GM18502 (cell line): Measurements from ENCODE around the gene TIMM44.
A peak's percentile ranks its signal among the peaks of the same experiment; 100 is the strongest.

ENCODE experiments used
- ATAC-seq: cut with Tn5 transposase; IDR thresholded peaks from one replicate; pipeline ENCODE4 v1.9.1; 2021; ENCODE audit warnings: mild to moderate bottlenecking; ENCODE audit not compliant: unreplicated experiment, poor library complexity

TIMM44 gene

DNA sequence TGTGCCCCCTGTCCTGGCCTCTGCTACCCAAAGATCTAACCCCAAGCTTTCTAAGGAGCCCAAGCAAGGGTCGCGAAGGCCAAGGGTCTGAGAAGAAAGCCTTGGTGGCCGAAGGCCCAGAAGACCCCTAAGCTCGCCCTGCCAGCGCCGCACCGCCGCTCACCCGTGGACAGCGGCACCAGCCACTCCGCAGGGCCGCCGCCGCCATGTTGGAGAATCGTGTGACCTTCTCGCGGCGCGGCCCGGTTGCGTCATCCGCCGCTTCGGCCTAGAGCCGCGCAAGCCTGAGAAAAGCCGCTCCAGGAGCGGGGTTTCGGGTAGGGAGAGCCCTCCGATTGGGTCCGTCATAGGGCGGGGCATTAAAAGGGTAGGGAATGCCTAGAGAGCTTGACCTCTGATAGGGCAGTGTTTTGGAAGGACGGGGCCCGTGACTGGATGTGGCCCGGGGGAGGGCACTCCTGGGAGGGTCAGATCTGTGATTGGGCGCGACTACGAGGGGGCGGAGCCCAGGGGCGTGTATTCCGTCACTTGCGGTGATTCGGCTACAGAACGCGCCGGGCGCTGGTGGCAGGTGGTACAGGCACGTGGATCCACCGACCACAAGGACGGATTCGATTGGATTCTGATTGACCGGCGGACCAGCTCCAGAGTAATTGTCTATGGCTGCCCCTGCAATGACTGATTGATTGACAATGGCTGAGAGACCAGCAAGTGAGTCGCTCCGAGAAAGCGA lies at the start of gene TIMM44:
Gene TIMM44 (minus strand): TSS at position 223 of the 733 bp plus-strand sequence. CDS start 15 bp downstream, at position 208.
- ATAC-seq, result peak; percentile 93

- ATAC-seq, result no peak
These were observed 49.1 kb upstream of the TIMM44 start for GRCh38 chr19:7992575-7992974.

GRCh38 chr19:7989071-7989575 lies 45.7 kb upstream of the TIMM44 start:
- ATAC-seq, result no peak

DNA sequence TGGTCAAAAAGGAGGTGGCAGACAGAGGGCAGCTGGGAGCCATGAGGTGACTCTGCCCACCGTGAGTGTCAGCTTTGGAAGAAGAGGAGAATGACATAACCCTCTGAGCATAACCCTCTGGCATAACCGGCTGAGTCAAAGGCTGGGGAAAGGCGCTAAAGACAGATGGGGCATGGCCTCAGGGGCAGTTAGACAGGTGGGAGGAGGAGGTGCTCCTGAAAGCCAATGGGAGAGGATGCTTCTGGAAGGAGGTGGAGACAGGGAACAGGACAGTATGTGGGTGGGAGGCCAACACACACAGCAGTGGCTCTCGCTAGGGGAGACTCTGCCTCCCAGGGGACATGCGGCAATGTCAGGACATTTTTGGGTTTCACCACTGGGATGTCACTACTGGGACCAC lies 44.8 kb upstream of the TIMM44 start:
- no peak for ATAC-seq

GRCh38 chr19:7987114-7987768 lies 43.8 kb upstream of the TIMM44 start:
- ATAC-seq, result no peak

DNA sequence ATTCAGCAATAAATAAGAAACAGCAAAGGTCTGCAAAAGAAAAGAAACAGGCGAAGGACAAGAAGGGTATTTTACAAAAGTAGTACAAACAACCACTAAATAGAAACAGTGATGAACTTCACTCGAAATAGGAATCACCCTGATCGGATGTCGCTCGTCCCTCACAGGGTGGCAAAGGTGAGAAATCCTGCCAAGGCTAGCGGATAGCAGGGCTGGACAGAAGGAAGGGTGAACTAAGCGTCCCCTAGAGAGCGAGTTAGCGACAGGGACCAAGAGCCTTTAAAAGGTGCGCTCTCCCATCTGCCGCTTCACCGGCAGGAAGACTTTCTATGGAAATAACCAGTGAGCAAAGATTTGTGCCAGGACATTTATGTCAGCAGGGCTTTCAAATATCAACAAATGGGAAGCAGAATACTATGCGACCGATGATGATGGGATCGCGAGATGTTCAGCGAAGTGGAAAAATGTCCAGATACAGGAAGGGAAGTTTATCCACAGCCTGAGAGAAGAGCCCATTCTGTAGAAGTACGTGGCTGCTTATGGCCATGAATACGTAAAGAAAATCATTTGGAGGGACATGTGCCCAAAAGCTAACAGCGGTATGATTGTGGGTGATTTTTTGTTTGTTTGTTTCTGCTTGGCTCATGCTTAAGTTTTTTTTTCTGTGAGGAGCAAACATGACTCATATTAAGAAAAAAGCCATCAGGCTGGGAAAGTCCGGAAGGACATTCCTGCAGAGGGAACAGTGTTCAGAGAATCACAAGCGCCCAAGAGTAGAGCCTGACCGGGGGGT lies 43.1 kb upstream of the TIMM44 start:
- no peak for ATAC-seq

GRCh38 chr19:7985481-7985911 lies 42.0 kb upstream of the TIMM44 start:
- ATAC-seq, result no peak

- ATAC-seq, result no peak
These were observed 40.8 kb upstream of the TIMM44 start for GRCh38 chr19:7983995-7984837.

DNA sequence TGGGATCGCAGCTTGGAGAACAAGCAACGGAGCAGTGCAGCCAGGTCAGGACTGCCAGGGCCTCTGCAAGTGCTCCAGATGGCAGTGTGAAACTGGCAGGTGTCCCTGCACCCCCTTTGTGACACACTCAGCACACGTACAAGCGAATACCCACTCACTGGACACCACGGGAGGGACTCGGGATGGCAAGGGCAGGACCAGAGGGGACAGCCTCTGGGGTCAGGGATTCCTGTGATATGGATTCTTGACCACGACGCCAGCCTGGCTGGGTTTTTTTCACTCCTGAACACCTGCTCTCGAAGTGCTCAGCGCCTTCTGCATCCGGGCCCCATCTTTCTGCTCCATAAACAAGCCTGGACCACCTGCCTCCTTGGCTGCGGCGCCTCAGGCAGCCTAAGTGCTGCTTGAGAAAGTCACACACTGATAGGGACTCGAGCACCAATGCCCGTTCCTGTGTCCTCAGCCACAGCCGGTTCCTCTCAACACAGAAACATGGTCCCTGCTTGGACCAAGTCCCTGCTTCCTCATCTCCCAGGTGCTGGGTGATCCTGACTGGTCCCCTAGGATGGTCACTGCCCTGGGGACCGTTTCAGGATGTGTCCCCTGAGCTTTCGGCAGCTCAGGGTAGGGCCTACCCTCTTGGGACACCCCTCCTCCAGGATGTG lies 40.0 kb upstream of the TIMM44 start:
- ATAC-seq, result no peak

DNA sequence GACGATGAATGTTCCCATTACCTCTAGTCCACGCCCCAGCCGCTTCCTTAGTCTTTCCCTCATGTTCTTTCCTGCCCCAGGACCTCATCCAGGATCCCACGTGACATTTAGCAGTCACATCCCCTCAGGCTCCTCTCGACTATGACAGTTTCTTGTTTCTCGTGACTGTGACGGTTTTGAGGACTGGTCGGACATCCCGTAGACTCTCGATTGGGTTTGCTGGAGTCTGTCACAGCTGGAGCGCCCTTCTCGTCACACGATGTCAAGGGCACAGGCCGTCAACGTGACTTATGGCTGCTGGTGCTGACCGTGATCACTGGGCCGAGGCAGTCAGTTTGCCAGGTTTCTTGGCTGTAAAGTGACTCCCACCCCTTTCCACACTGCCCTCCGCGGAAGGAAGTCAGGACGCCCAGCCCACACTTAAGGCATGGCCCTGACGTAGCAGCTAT lies 39.2 kb upstream of the TIMM44 start:
- ATAC-seq, result no peak

- ATAC-seq, result no peak
These were observed 38.6 kb upstream of the TIMM44 start for GRCh38 chr19:7982103-7982502.

DNA sequence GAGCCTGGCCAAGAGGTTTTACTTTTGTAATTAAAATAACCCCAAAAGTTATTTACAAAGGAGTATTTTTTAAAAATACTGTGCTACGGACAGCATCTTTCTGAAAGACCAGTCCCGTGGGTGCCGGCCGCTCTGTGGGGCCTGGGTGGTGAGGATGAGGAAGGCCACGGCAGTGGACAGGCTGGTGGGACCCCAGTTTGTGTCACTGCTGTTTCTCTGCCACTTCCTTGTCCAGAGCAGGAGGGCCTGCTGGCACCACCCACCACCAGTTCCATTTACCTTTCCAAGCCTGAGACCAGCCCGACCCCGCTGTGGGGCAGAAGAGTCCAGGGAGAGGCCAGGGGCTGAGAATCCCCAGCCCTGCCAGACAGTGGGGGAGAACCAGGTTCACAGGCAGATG lies 38.2 kb upstream of the TIMM44 start:
- ATAC-seq, result no peak

- no peak for ATAC-seq
These were observed 37.7 kb upstream of the TIMM44 start for GRCh38 chr19:7981199-7981598.

GRCh38 chr19:7980635-7981121 lies 37.2 kb upstream of the TIMM44 start:
- ATAC-seq, result no peak

- no peak for ATAC-seq
These were observed 36.7 kb upstream of the TIMM44 start for GRCh38 chr19:7980168-7980567.

DNA sequence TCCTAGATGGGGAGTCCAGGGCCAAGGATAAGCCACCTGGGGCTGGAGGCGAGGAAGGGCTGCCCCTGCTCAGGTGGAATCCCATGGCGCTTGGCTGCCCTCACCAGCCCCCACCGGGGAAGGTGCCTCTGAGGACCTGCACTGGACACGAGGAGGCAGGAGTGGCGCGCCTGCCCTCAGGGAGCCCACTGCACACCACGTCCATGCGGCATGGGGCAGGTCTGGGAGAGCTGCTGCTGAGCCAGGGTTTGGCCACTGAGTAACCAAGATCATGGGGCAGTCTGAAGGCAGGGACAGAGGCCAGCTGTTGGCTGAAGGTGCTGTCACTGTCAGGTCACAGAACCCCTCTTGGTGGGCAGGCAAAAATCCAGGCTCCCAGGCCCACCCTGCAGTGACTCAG lies 36.1 kb upstream of the TIMM44 start:
- ATAC-seq, result no peak

GRCh38 chr19:7979011-7979410 lies 35.5 kb upstream of the TIMM44 start:
- ATAC-seq, result no peak

DNA sequence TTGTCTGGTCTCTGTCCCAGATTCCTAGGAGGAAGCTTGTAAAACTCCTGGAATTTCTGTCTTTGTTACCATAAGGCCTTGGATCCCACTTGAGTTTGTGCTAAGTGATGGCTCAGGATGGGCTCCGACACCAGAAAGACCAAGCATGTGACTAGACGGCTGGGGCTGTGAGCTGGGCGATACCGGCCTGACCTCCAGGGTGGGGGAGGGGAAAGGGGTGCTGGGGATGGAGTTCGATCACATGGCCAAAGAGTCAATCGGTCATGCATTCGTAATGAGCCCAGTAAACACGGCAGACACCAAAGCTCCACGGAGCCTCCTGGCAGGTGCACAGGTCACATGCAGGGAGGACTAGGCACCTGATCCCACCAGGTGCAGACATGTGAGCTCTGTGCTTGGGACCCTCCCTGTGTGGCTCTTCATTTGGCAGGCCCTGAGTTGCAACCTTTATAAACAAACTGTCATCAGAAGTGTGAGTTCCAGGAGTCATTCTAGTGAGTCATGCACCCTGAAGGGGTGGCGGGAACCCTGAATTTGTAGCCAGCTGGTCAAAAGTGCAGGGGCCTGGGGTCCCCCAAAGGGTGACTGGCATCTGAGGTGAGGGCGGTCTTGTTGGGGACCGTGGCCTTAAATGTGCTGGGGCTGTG lies 34.8 kb upstream of the TIMM44 start:
- ATAC-seq, result no peak

GRCh38 chr19:7977723-7978040 lies 34.2 kb upstream of the TIMM44 start:
- no peak for ATAC-seq
